ENCODE results near the gene SLC5A11. TPM values are rescaled to one million over a fixed set of nuclear protein-coding genes. Genes with fewer than 3 reads are reported as not detected.
A peak's percentile ranks its signal among the peaks of the same experiment; 100 is the strongest.

Gene SLC5A11
- total and polyA plus RNA-seq, 2 of the 13 experiments (the other 11 are each of a cell fraction or from before 2014, with no cell fraction given) = 1.2 to 3.3 TPM

DNA sequence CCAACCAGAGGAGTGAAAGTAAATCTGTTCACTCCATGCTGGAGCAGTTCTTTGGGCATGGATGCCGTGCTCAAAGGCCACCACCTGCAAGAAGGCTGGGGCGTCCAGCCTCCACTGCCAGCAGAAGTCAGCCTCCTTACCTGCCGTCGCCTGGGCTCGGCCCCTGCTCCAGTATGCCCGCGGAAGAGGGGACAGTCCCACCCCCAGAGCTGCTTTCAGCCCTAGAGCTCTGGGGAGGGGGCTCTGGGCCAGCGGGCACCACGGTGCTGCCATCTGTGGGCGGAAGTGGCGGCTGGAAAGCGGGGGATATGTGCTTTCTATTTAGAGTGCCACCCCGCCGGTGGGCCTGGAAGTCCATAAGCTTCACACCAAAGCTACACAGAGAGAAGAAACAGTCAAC, 93.5 kb downstream of the SLC5A11 start:
- intact Hi-C loops (cut with micrococcal nuclease; ENCODE audit: unreplicated experiment) (no loop called here), in situ Hi-C loops (cut with HindIII; ENCODE audit: extremely low pct_ligation_motif_present, low pct_unique_long_range_greater_than_20kb) (no loop called here)
- 0 out of 2 replicates have a peak, but pooled peaks have one; percentile 26 for TF ChIP-seq HNRNPL (IDR thresholded peaks at IDR 0.05; ENCODE audit: low read depth, low read length)
- no peak for TF ChIP-seq ATAD3A (CRISPR knock-in tag; IDR thresholded peaks at IDR 0.05)
- TF ChIP-seq, protein P1, sequence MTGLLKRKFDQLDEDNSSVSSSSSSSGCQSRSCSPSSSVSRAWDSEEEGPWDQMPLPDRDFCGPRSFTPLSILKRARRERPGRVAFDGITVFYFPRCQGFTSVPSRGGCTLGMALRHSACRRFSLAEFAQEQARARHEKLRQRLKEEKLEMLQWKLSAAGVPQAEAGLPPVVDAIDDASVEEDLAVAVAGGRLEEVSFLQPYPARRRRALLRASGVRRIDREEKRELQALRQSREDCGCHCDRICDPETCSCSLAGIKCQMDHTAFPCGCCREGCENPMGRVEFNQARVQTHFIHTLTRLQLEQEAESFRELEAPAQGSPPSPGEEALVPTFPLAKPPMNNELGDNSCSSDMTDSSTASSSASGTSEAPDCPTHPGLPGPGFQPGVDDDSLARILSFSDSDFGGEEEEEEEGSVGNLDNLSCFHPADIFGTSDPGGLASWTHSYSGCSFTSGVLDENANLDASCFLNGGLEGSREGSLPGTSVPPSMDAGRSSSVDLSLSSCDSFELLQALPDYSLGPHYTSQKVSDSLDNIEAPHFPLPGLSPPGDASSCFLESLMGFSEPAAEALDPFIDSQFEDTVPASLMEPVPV (CRISPR knock-in tag; IDR thresholded peaks at IDR 0.05) = no peak
- no peak for TF ChIP-seq SATB2 (CRISPR knock-in tag; IDR thresholded peaks at IDR 0.05)
- TF ChIP-seq PAX8 (CRISPR knock-in tag; IDR thresholded peaks at IDR 0.05; ENCODE audit: borderline replicate concordance) = no peak
- TF ChIP-seq ZNF468 (CRISPR knock-in tag; IDR thresholded peaks at IDR 0.05) = no peak
- no peak for TF ChIP-seq MTA3 (CRISPR knock-in tag; IDR thresholded peaks at IDR 0.05)
- TF ChIP-seq MEF2D (CRISPR knock-in tag; IDR thresholded peaks at IDR 0.05) = no peak
- TF ChIP-seq PBX3 (CRISPR knock-in tag; IDR thresholded peaks at IDR 0.05; ENCODE audit: borderline replicate concordance) = no peak
- no peak for TF ChIP-seq ZKSCAN1 (IDR thresholded peaks at IDR 0.05; ENCODE audit: low read length)
- TF ChIP-seq, protein P2, sequence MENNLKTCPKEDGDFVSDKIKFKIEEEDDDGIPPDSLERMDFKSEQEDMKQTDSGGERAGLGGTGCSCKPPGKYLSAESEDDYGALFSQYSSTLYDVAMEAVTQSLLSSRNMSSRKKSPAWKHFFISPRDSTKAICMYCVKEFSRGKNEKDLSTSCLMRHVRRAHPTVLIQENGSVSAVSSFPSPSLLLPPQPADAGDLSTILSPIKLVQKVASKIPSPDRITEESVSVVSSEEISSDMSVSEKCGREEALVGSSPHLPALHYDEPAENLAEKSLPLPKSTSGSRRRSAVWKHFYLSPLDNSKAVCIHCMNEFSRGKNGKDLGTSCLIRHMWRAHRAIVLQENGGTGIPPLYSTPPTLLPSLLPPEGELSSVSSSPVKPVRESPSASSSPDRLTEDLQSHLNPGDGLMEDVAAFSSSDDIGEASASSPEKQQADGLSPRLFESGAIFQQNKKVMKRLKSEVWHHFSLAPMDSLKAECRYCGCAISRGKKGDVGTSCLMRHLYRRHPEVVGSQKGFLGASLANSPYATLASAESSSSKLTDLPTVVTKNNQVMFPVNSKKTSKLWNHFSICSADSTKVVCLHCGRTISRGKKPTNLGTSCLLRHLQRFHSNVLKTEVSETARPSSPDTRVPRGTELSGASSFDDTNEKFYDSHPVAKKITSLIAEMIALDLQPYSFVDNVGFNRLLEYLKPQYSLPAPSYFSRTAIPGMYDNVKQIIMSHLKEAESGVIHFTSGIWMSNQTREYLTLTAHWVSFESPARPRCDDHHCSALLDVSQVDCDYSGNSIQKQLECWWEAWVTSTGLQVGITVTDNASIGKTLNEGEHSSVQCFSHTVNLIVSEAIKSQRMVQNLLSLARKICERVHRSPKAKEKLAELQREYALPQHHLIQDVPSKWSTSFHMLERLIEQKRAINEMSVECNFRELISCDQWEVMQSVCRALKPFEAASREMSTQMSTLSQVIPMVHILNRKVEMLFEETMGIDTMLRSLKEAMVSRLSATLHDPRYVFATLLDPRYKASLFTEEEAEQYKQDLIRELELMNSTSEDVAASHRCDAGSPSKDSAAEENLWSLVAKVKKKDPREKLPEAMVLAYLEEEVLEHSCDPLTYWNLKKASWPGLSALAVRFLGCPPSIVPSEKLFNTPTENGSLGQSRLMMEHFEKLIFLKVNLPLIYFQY (CRISPR knock-in tag; IDR thresholded peaks at IDR 0.05; ENCODE audit: borderline replicate concordance) = no peak
- TF ChIP-seq ATM (IDR thresholded peaks at IDR 0.05; ENCODE audit: borderline replicate concordance) = no peak
- TF ChIP-seq, protein P3, sequence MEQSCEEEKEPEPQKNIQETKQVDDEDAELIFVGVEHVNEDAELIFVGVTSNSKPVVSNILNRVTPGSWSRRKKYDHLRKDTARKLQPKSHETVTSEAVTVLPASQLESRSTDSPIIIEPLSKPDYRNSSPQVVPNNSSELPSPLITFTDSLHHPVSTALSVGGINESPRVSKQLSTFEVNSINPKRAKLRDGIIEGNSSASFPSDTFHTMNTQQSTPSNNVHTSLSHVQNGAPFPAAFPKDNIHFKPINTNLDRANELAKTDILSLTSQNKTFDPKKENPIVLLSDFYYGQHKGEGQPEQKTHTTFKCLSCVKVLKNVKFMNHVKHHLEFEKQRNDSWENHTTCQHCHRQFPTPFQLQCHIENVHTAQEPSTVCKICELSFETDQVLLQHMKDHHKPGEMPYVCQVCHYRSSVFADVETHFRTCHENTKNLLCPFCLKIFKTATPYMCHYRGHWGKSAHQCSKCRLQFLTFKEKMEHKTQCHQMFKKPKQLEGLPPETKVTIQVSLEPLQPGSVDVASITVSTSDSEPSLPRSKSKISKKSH (CRISPR knock-in tag; IDR thresholded peaks at IDR 0.05; ENCODE audit: borderline replicate concordance) = 0 out of 2 replicates have a peak, but pooled peaks have one; percentile 30
- no peak for TF ChIP-seq CHD4 (IDR thresholded peaks at IDR 0.05; ENCODE audit: borderline replicate concordance, low read length)
- TF ChIP-seq SIN3A (IDR thresholded peaks at IDR 0.05; ENCODE audit: borderline replicate concordance, low read depth, low read length) = no peak
- peak; percentile 38 for TF ChIP-seq AGO2 (optimal IDR thresholded peaks at IDR 0.05; ENCODE audit: low read depth, low read length)
- no peak for TF ChIP-seq PHF20 (CRISPR knock-in tag; IDR thresholded peaks at IDR 0.05)
- no peak for TF ChIP-seq MIER2 (CRISPR knock-in tag; IDR thresholded peaks at IDR 0.05)
- no peak for FAIRE-seq
- no peaks in the 10 kb centered on the region for H4K20me1 ChIP-seq (ENCODE audit: insufficient read depth, low read length)
- peaks cover 24 to 74% of the 10 kb centered on the region in 2 experiments for H3K36me3 ChIP-seq (replicated peaks in 1 of 2; ENCODE audit: control insufficient read depth in 1 of 2, insufficient read depth in 2 of 2, low read length in 2 of 2)
- no peak overlapping the region for H3K27ac ChIP-seq (ENCODE audit: extremely low read length, insufficient read depth, low read length)
- H3K79me2 ChIP-seq (ENCODE audit: insufficient read depth, low read length) = no peaks in the 10 kb centered on the region
- BruUV-seq (replicated peaks) = no TSS peak
- no peak overlapping the region for H2AFZ ChIP-seq (ENCODE audit: low read length)
- no peak overlapping the region for H3K9ac ChIP-seq (ENCODE audit: insufficient read depth, low read depth, low read length)
- DNase-seq (ENCODE audit: low spot score) = no peak
- no peaks in the 10 kb centered on the region for H3K27me3 ChIP-seq (ENCODE audit: control insufficient read depth in 1 of 2, insufficient read depth in 2 of 2, low read length in 2 of 2)
- no peaks in the 10 kb centered on the region for H3K9me3 ChIP-seq (ENCODE audit: low read length)
- no peak overlapping the region for H3K4me2 ChIP-seq (ENCODE audit: low read depth, low read length)
- CTCF ChIA-PET (ENCODE audit: low intra/inter-chr PET ratio, low total read pairs) = no interaction called here
- 99% methylated on average over 14 of the region's 14 CpGs for WGBS (ENCODE audit: low lambda C conversion rate)
- no peaks in the 10 kb centered on the region for H3K4me1 ChIP-seq (ENCODE audit: insufficient read depth, low read length)
- POLR2A ChIA-PET = no interaction called here
- no peak for ATAC-seq
- H3K4me3 ChIP-seq (replicated peaks in 1 of 3; ENCODE audit: insufficient read depth in 1 of 3, low read depth in 2 of 3, low read length in 3 of 3) = no peak overlapping the region

All from HepG2 (cell line).